DMS53 treated with DMSO at 0.1 percent for 48 hours (cell line): ENCODE data around the gene ADGRL3.

Experiments used
- DNase-seq: peaks from one replicate; lab custom pipeline; 2025; ENCODE audit not compliant: unreplicated experiment; lab: John Stamatoyannopoulos, UW

Gene ADGRL3

GRCh38 chr4:61604054-61604453 is 403.9 kb downstream of the ADGRL3 start:
- no peak for DNase-seq

DNA sequence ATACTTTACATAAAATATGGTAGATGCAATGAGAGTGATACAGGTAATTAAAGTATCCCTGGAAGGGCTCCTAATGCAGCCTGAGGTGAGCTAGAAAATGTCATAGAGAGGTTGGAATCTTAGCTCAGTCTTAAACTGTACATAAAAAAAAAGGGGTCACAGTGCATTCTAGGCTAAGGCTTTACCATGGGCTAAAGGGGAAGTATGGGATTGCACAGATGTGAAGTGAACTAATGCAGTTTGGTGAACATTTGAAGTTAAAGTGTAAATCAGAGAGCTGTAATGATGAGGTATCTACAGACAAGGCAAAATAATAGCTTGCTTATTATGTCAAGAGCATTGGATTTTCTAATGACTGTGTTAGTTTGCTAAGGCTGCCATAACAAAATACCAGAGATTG is 405.9 kb downstream of the ADGRL3 start:
- DNase-seq, result no peak

DNA sequence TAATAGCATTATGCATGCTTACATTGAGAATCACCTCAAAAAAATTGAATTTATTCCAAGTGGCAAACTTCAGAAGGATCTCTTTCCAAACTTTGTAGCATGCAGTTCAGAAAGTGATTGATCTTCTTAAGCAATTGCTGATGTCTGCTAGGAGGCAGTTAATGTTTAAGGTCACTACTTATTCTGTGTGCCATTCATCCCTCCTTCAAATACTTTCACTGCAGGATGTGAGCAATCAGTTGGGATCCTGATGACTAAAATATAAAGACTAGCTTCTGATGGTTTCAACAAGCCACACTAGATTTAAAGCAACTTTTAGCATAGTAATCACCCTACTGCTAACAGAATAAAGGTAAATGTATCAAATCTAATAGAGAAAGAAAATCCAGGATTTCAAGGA is 414.1 kb downstream of the ADGRL3 start:
- no peak for DNase-seq

- no peak for DNase-seq
Measured at GRCh38 chr4:61619528-61619927, 419.4 kb downstream of the ADGRL3 start.

DNA sequence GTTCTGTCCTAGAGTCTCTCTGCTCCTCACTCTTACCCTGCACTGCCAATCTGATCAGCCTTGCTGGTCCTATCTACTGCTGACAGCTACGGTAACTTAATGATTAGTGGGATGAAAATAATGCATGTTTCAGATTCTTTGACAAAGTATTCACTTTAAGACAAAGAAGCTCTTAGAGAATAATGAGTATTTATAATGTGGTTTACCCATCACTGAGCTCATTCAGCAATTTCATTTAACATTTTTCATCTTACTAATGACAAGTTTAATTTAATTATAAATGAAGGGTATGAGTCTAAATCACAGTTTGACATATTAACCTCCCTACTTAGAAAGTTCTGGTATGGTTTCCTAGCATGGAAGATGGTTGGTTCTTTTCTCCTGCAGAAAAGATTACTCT is 428.2 kb downstream of the ADGRL3 start:
- no peak for DNase-seq

DNA sequence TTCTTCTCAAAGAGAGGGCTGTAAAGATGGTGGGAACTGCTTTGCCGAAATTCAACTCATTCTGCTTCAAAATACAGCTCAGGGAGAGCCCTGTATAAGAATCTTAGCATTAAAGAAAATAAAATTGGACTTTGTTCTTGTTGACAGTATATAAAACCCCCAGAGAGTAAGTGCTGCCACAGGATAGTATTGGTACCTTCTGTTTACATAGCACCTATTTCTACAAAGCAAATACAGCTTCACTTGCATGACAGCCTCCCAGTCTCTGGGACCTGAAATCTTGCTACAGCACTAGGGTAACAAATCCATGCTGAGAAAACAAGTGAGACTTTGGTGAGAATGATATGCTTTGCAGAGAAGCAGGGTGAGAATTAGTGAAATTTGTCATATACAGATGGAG is 428.6 kb downstream of the ADGRL3 start:
- peak; percentile 28 for DNase-seq

GRCh38 chr4:61630548-61630947 is 430.4 kb downstream of the ADGRL3 start:
- DNase-seq, result no peak

- DNase-seq, result no peak
Measured at GRCh38 chr4:61638591-61638990, 438.5 kb downstream of the ADGRL3 start.

DNA sequence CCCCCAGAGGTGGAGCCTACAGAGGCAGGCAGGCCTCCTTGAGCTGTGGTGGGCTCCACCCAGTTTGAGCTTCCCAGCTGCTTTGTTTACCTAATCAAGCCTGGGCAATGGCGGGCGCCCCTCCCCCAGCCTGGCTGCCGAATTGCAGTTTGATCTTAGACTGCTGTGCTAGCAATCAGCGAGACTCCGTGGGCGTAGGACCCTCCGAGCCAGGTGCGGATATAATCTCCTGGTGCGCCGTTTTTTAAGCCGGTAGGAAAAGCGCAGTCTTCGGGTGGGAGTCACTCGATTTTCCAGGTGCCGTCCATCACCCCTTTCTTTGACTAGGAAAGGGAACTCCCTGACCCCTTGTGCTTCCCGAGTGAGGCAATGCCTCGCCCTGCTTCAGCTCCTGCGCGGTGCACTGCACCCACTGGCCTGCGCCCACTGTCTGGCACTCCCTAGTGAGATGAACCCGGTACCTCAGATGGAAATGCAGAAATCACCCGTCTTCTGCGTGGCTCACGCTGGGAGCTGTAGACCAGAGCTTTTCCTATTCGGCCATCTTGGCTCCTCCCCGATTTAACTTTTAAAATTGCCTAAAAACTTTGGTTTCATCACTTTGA is 446.7 kb downstream of the ADGRL3 start:
- peak; percentile 12 for DNase-seq

DNA sequence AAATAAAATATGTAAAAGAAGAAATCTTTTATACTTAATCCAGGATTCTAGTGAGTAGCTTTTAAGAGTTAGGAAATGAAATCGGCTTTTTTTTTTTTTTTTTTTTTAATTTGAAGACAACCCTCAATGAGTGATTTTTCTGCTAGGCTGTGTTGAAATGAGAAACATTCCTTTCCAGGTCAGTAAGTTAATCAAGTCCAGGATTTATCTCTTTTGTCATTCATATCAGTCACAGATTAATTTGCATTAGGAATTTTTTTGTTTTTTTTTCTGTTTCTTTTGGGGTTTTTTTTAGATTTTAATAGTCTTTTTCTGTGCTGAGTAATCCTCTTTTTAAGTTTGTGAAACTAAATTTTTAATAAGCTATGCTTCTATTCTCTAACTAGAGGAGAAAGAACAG is 448.1 kb downstream of the ADGRL3 start:
- DNase-seq, result no peak

DNA sequence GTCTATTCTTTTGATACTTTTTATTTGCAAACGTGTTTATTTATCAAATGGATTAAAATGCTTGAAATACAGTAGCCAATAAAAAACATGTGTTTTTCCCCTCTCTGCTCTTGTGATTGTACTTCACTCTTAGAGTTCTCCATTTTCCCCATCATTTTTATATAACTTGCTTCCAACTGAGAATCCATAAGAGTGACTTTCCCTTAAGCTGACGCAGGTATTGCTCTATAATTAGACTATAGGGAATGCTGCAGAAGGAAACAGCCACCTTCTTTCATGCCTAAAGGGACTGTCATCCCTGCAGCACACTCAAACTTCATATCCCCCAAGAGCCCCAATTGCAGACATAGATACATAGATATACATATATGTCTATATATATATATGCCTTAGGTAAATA is 456.9 kb downstream of the ADGRL3 start:
- DNase-seq, result no peak

GRCh38 chr4:61661960-61662359 is 461.8 kb downstream of the ADGRL3 start:
- DNase-seq, result no peak

GRCh38 chr4:61662362-61662761 is 462.2 kb downstream of the ADGRL3 start:
- DNase-seq, result no peak

GRCh38 chr4:61663310-61663709 is 463.2 kb downstream of the ADGRL3 start:
- DNase-seq, result no peak

- DNase-seq, result no peak
Measured at GRCh38 chr4:61665649-61666048, 465.5 kb downstream of the ADGRL3 start.

GRCh38 chr4:61666244-61666643 is 466.1 kb downstream of the ADGRL3 start:
- DNase-seq, result no peak

DNA sequence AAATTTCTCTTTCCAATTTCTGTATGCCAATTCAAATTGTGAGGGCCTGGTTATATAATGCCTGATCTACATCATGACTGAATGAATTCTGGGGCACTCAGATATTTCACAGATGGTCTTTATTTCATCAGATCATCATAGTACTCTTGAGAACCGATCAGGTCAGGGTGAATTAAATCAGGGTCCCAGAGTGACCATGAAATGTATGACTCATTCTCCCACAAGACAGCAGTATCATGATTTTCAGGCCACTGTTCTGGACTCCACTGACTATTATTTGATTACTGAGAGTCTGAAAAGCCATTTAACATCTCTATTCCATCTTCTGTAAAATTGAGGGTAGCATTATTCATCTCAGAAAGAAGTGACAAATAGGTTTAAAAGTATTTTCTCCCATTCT is 471.5 kb downstream of the ADGRL3 start:
- DNase-seq, result no peak

GRCh38 chr4:61675464-61675863 is 475.3 kb downstream of the ADGRL3 start:
- no peak for DNase-seq

DNA sequence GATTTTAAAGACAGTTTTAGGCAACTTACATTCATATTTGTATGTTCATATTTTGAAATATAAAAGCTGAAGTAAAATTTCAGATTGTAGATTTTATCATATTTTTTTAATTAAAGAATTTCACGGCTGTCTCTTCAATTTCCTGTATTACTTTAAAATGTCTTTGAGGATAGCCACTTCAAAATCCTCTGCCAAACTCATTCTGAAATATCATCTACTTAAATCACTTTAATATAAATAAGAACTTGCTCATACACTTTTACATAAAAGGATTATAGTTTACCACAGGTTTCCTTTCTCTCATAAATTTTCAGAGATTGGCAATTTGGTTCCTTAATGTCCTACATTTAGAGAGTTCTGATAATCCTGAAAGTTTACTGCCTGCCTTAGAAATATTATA is 478.2 kb downstream of the ADGRL3 start:
- no peak for DNase-seq

GRCh38 chr4:61693520-61693919 is 493.4 kb downstream of the ADGRL3 start:
- DNase-seq, result no peak

GRCh38 chr4:61714387-61714911 is 514.3 kb downstream of the ADGRL3 start:
- DNase-seq, result no peak

GRCh38 chr4:61716426-61716825 is 516.3 kb downstream of the ADGRL3 start:
- no peak for DNase-seq

DNA sequence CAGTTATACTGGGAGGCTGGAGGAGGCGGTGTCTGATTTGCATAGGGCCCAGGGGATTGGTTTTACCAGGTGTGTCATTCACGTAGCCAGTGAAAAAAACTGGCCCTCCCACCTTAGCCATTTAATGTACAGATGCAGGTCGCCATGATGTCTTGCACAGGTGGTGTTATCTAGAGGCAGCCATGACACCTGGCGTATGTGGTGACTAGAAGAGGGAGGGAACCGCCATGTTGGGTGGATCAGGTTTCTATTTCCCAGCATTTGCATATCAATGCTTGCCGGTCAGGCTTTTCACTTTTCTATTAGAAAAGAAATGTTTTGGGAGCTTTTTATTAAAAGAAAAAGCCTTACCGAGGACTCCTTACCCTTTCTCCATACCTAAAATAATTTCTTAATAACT is 523.4 kb downstream of the ADGRL3 start:
- DNase-seq, result no peak
